HEK293 (cell line): ENCODE data around the gene HS3ST5.

Experiments
- CTCF ChIA-PET: fragments of 350-600 bp; formaldehyde crosslinking; extraction: SDS; loops from one replicate; lab custom pipeline; 2021; ENCODE audit warnings: antibody characterized with exemption; lab: Yijun Ruan, JAX
- POLR2A ChIA-PET: fragments of 300-600 bp; formaldehyde crosslinking; extraction: SDS; loops from one replicate; lab custom pipeline; 2020; ENCODE audit warnings: antibody characterized with exemption, inconsistent platforms; lab: Yijun Ruan, JAX
- H3K27ac ChIP-seq: fragments of 200-500 bp; sonication (Bioruptor generic); 2 replicates; pipeline ENCODE4 v1.5.1; 2014; ENCODE audit warnings: low read depth, low read length, control low read depth, inconsistent platforms; ENCODE audit errors: extremely low read depth
- H3K36me3 ChIP-seq, 2 experiments: fragments of 200-500 bp in 1 of 2; sonication (Bioruptor generic) in 1 of 2; 1 replicate in 1 of 2; 2 replicates in 1 of 2; pipeline ENCODE4 v1.5.1; 2014 to 2017; ENCODE audit warnings: inconsistent platforms in 2 of 2, low read length in 2 of 2; ENCODE audit not compliant: control insufficient read depth in 2 of 2, insufficient read depth in 1 of 2
- H3K4me1 ChIP-seq: fragments of 200-500 bp; sonication (Bioruptor generic); 2 replicates; pipeline ENCODE4 v1.5.1; 2014; ENCODE audit warnings: mild to moderate bottlenecking, low read length, inconsistent platforms; ENCODE audit not compliant: control insufficient read depth, insufficient read depth
- H3K4me3 ChIP-seq: 2 replicates; pipeline ENCODE4 v1.5.1; 2011; ENCODE audit warnings: low read depth, mild to moderate bottlenecking, control low read depth, low read length, moderate library complexity
- H3K9me3 ChIP-seq: fragments of 200-500 bp; sonication (Bioruptor generic); 2 replicates; pipeline ENCODE4 v1.5.1; 2014; ENCODE audit warnings: low read depth, low read length, inconsistent platforms; ENCODE audit not compliant: control insufficient read depth, insufficient read depth
- BCL6B ChIP-seq: fragments of 450-650 bp; formaldehyde crosslinking; IDR thresholded peaks from 2 replicates; pipeline ENCODE4 v1.5.1; 2017; ENCODE audit warnings: missing biosample characterization, missing genetic modification characterization
- MZF1 ChIP-seq: fragments of 450-650 bp; formaldehyde crosslinking; IDR thresholded peaks from 2 replicates; pipeline ENCODE4 v1.5.1; 2017; ENCODE audit warnings: missing biosample characterization, missing genetic modification characterization, borderline replicate concordance
- PRDM6 ChIP-seq: fragments of 450-650 bp; formaldehyde crosslinking; IDR thresholded peaks from 2 replicates; pipeline ENCODE4 v1.5.1; 2017; ENCODE audit warnings: missing biosample characterization, missing genetic modification characterization
- SP2 ChIP-seq: fragments of 450-650 bp; formaldehyde crosslinking; IDR thresholded peaks from 2 replicates; pipeline ENCODE4 v1.5.1; 2016; ENCODE audit warnings: missing biosample characterization, missing genetic modification characterization
- TSHZ1 ChIP-seq: fragments of 450-650 bp; formaldehyde crosslinking; IDR thresholded peaks from 2 replicates; pipeline ENCODE4 v1.5.1; 2016; ENCODE audit warnings: missing biosample characterization, missing genetic modification characterization, borderline replicate concordance
- YY2 ChIP-seq: fragments of 450-650 bp; formaldehyde crosslinking; IDR thresholded peaks from 2 replicates; pipeline ENCODE4 v1.5.1; 2016; ENCODE audit warnings: missing biosample characterization, missing genetic modification characterization
- ZBTB10 ChIP-seq: fragments of 450-650 bp; formaldehyde crosslinking; IDR thresholded peaks from 2 replicates; pipeline ENCODE4 v1.5.1; 2016; ENCODE audit warnings: missing biosample characterization, missing genetic modification characterization
- ZBTB17 ChIP-seq: fragments of 450-650 bp; formaldehyde crosslinking; IDR thresholded peaks from 2 replicates; pipeline ENCODE4 v1.5.1; 2016; ENCODE audit warnings: missing biosample characterization, missing genetic modification characterization
- ZNF114 ChIP-seq: fragments of 450-650 bp; formaldehyde crosslinking; IDR thresholded peaks from 2 replicates; pipeline ENCODE4 v1.5.0; 2017; ENCODE audit warnings: missing biosample characterization, missing genetic modification characterization
- ZNF155 ChIP-seq: fragments of 450-650 bp; formaldehyde crosslinking; IDR thresholded peaks from 2 replicates; pipeline ENCODE4 v1.5.1; 2016; ENCODE audit warnings: missing biosample characterization, missing genetic modification characterization
- ZNF19 ChIP-seq: fragments of 450-650 bp; formaldehyde crosslinking; IDR thresholded peaks from 2 replicates; pipeline ENCODE4; 2016; ENCODE audit warnings: missing biosample characterization, missing genetic modification characterization, low read depth
- ZNF23 ChIP-seq: fragments of 450-650 bp; formaldehyde crosslinking; IDR thresholded peaks from 2 replicates; pipeline ENCODE4 v1.5.1; 2016; ENCODE audit warnings: missing biosample characterization, missing genetic modification characterization, borderline replicate concordance
- ZNF302 ChIP-seq: fragments of 450-650 bp; formaldehyde crosslinking; IDR thresholded peaks from 2 replicates; pipeline ENCODE4 v1.5.1; 2016; ENCODE audit warnings: missing biosample characterization, missing genetic modification characterization, low read depth
- ZNF423 ChIP-seq: fragments of 450-650 bp; formaldehyde crosslinking; IDR thresholded peaks from 2 replicates; pipeline ENCODE4 v1.5.1; 2016; ENCODE audit warnings: missing biosample characterization, missing genetic modification characterization
- ZNF530 ChIP-seq: fragments of 450-650 bp; formaldehyde crosslinking; IDR thresholded peaks from 2 replicates; pipeline ENCODE4 v1.5.1; 2016; ENCODE audit warnings: low read depth, missing biosample characterization, missing genetic modification characterization
- ZNF555 ChIP-seq: fragments of 450-650 bp; formaldehyde crosslinking; conservative IDR thresholded peaks from 2 replicates; pipeline ENCODE4 v1.5.1; 2017; ENCODE audit warnings: missing biosample characterization, mild to moderate bottlenecking, missing genetic modification characterization, inconsistent platforms
- ZNF560 ChIP-seq: fragments of 450-650 bp; formaldehyde crosslinking; IDR thresholded peaks from 2 replicates; pipeline ENCODE4 v1.5.1; 2017; ENCODE audit warnings: missing biosample characterization, missing genetic modification characterization, borderline replicate concordance
- TF ChIP-seq, protein P1 (sequence below): fragments of 450-650 bp; formaldehyde crosslinking; IDR thresholded peaks from 2 replicates; pipeline ENCODE4 v1.5.1; 2016; ENCODE audit warnings: missing biosample characterization, missing genetic modification characterization, low read depth
- TF ChIP-seq, protein P2 (sequence below): fragments of 450-650 bp; formaldehyde crosslinking; IDR thresholded peaks from 2 replicates; pipeline ENCODE4 v1.5.1; 2016; ENCODE audit warnings: missing biosample characterization, missing genetic modification characterization

Gene HS3ST5

GRCh38 chr6:114176726-114177125 lies 166.1 kb downstream of the HS3ST5 start (continued):
- no peak for TF ChIP-seq ZBTB17
- no peak for TF ChIP-seq ZNF19 (tag by site-specific recombination)
- TF ChIP-seq ZNF114 (tag by site-specific recombination), result no peak
- no peak for TF ChIP-seq TSHZ1
- no peak for TF ChIP-seq ZNF530 (tag by site-specific recombination)
- TF ChIP-seq PRDM6 (tag by site-specific recombination), result no peak
- no peak for TF ChIP-seq BCL6B (tag by site-specific recombination)
- TF ChIP-seq ZBTB10 (tag by site-specific recombination), result no peak
- no peak for TF ChIP-seq ZNF155 (tag by site-specific recombination)
- no peak for TF ChIP-seq ZNF302 (tag by site-specific recombination)

DNA sequence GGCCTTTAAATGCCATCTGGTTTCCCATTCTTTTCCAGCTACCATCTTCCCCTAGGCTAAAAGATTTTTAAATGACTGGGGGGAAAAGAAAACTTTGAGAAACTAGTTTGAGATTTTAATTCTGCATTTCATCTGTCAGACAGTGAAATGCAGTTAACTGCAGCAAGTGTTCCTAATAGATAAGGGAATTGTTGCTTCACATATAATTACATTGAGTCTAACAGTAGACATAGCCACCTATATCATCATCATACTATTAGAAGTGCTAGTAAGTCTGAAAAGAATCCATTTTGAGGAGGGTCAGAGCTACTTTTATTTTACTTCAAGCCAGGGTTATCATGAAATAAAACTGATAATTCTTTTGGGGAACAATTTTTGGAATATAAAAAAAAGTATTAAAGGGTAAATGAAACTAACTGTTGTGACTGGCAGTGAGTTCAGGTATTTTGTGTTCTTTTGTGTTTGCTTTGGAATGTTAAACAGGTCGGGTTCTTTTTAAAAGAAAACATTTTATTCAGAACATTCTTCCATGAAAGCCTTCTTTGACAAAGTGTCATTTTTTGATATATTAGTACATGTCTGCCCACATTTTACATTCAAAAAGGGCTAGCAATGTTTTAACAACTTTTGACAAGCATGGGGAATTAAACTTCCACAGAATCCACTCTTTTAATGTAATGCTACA lies 170.1 kb downstream of the HS3ST5 start:
- H3K4me3 ChIP-seq, result no peak overlapping the region
- H3K36me3 ChIP-seq, result no peaks in the 10 kb centered on the region
- H3K4me1 ChIP-seq, result no peaks in the 10 kb centered on the region
- ChIA-PET POLR2A (no interaction called here), CTCF (no interaction called here)
- no peaks in the 10 kb centered on the region for H3K9me3 ChIP-seq
- H3K27ac ChIP-seq, result no peak overlapping the region
- TF ChIP-seq, protein P1, sequence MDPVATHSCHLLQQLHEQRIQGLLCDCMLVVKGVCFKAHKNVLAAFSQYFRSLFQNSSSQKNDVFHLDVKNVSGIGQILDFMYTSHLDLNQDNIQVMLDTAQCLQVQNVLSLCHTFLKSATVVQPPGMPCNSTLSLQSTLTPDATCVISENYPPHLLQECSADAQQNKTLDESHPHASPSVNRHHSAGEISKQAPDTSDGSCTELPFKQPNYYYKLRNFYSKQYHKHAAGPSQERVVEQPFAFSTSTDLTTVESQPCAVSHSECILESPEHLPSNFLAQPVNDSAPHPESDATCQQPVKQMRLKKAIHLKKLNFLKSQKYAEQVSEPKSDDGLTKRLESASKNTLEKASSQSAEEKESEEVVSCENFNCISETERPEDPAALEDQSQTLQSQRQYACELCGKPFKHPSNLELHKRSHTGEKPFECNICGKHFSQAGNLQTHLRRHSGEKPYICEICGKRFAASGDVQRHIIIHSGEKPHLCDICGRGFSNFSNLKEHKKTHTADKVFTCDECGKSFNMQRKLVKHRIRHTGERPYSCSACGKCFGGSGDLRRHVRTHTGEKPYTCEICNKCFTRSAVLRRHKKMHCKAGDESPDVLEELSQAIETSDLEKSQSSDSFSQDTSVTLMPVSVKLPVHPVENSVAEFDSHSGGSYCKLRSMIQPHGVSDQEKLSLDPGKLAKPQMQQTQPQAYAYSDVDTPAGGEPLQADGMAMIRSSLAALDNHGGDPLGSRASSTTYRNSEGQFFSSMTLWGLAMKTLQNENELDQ (tag by site-specific recombination), result no peak
- TF ChIP-seq ZNF114 (tag by site-specific recombination) (no peak), ZNF423 (tag by site-specific recombination) (no peak), YY2 (no peak), MZF1 (tag by site-specific recombination) (no peak), ZNF560 (tag by site-specific recombination) (no peak), ZNF23 (tag by site-specific recombination) (no peak), SP2 (tag by site-specific recombination) (no peak), ZNF555 (no peak)
- TF ChIP-seq, protein P2, sequence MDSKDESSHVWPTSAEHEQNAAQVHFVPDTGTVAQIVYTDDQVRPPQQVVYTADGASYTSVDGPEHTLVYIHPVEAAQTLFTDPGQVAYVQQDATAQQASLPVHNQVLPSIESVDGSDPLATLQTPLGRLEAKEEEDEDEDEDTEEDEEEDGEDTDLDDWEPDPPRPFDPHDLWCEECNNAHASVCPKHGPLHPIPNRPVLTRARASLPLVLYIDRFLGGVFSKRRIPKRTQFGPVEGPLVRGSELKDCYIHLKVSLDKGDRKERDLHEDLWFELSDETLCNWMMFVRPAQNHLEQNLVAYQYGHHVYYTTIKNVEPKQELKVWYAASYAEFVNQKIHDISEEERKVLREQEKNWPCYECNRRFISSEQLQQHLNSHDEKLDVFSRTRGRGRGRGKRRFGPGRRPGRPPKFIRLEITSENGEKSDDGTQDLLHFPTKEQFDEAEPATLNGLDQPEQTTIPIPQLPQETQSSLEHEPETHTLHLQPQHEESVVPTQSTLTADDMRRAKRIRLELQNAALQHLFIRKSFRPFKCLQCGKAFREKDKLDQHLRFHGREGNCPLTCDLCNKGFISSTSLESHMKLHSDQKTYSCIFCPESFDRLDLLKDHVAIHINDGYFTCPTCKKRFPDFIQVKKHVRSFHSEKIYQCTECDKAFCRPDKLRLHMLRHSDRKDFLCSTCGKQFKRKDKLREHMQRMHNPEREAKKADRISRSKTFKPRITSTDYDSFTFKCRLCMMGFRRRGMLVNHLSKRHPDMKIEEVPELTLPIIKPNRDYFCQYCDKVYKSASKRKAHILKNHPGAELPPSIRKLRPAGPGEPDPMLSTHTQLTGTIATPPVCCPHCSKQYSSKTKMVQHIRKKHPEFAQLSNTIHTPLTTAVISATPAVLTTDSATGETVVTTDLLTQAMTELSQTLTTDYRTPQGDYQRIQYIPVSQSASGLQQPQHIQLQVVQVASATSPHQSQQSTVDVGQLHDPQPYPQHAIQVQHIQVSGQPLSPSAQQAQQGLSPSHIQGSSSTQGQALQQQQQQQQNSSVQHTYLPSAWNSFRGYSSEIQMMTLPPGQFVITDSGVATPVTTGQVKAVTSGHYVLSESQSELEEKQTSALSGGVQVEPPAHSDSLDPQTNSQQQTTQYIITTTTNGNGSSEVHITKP, result no peak
